Breast epithelium (tissue), 4 donors: ENCODE data around the gene LAGE3. TPM values are rescaled to one million over a fixed set of nuclear protein-coding genes. Genes with fewer than 3 reads are reported as not detected.

Experiments used
- DNase-seq, 2 donors: peaks; one replicate each; pipeline ENCODE4 v3.0.0-alpha.2; 2019; ENCODE audit warnings: low spot score in 2 of 2
- H3K27ac ChIP-seq, 2 donors: fragments of 200-600 bp; sonication (generic) in 1 of 2; one replicate each; pipeline ENCODE4 v1.5.1; 2016 to 2019; ENCODE audit warnings: mild to moderate bottlenecking in 1 of 2
- H3K27me3 ChIP-seq, 2 donors: fragments of 200-600 bp; sonication (generic) in 1 of 2; one replicate each; pipeline versions ENCODE4 v1.5.1 to v1.6.0; 2017 to 2019; ENCODE audit warnings: control low read depth in 1 of 2, mild to moderate bottlenecking in 1 of 2
- H3K36me3 ChIP-seq: fragments of 200-600 bp; one replicate; pipeline ENCODE4 v1.5.1; 2019
- H3K4me1 ChIP-seq, 2 donors: fragments of 200-600 bp; sonication (generic); one replicate each; pipeline ENCODE4 v1.5.1; 2016 to 2019; ENCODE audit warnings: control low read depth in 1 of 2
- H3K4me3 ChIP-seq, 3 donors: fragments of 200-600 bp; sonication (generic); 1 replicate in 2 of 3; 2 replicates in 1 of 3; pipeline ENCODE4 v1.5.1; 2016 to 2019; ENCODE audit warnings: mild to moderate bottlenecking in 3 of 3, moderate library complexity in 2 of 3
- H3K9me3 ChIP-seq, 2 donors: fragments of 200-600 bp; sonication (generic) in 1 of 2; one replicate each; pipeline ENCODE4 v1.5.1; 2016 to 2019; ENCODE audit warnings: control low read depth in 1 of 2
- CTCF ChIP-seq, 3 donors: fragments of 450-650 bp; IDR thresholded peaks; one replicate each; pipeline ENCODE4 v1.5.1; 2016 to 2017; ENCODE audit warnings: antibody characterized with exemption in 3 of 3, mild to moderate bottlenecking in 3 of 3, moderate library complexity in 3 of 3
- POLR2A ChIP-seq: fragments of 450-650 bp; IDR thresholded peaks from one replicate; pipeline ENCODE4 v1.6.1; 2016; ENCODE audit warnings: antibody characterized with exemption, mild to moderate bottlenecking, moderate library complexity
- POLR2AphosphoS5 ChIP-seq, 3 donors: sonication (generic); formaldehyde crosslinking; IDR thresholded peaks; one replicate each; pipeline ENCODE4 v1.6.1; 2017; ENCODE audit warnings: antibody characterized with exemption in 3 of 3
- intact Hi-C: fragments of 100-400 bp; cut with DNase I; formaldehyde crosslinking; loops from one replicate; pipeline ENCODE4 v1.15.1; 2023; ENCODE audit warnings: low total_unique reads
- total RNA-seq, 3 donors: library from RNA; depleted of rRNA; stranded (reverse); fragments of >200 nt; gene quantifications; one replicate each; pipeline ENCODE4 v1.1.0, GENCODE V29; 2016

LAGE3 gene
- total RNA-seq, 3 donors from 2014 or later = 21.1 to 38.0 (median 28.8) TPM

GRCh38 chrX:154488336-154489075 lies 9.4 kb upstream of the LAGE3 start:
- no peak for DNase-seq
- Histone ChIP-seq H3K9me3 (no peaks in the 10 kb centered on the region), H3K4me3 (no peak overlapping the region), H3K4me1 (peaks cover 0 to 7% of the 10 kb centered on the region in 2 donors), H3K27me3 (peaks cover 0 to 24% of the 10 kb centered on the region in 2 donors), H3K27ac (peak overlapping the region in 1 of 2 donors; percentile 99), H3K36me3 (no peaks in the 10 kb centered on the region)
- TF ChIP-seq CTCF (IDR thresholded peaks at IDR 0.05) (no peak), POLR2A (no peak), POLR2AphosphoS5 (IDR thresholded peaks at IDR 0.05) (no peak)
- intact Hi-C loops = no loop called here

GRCh38 chrX:154487518-154488290 lies 8.6 kb upstream of the LAGE3 start:
- H3K9me3 ChIP-seq = no peaks in the 10 kb centered on the region
- H3K36me3 ChIP-seq = no peaks in the 10 kb centered on the region
- intact Hi-C loops = no loop called here
- peak overlapping the region in 1 of 2 donors; percentile 77 for H3K27ac ChIP-seq
- no peak overlapping the region for H3K4me3 ChIP-seq
- no peak for DNase-seq
- H3K4me1 ChIP-seq = peaks cover 0 to 7% of the 10 kb centered on the region in 2 donors
- TF ChIP-seq CTCF (IDR thresholded peaks at IDR 0.05) (no peak), POLR2AphosphoS5 (IDR thresholded peaks at IDR 0.05) (no peak), POLR2A (no peak)
- H3K27me3 ChIP-seq = peaks cover 0 to 27% of the 10 kb centered on the region in 2 donors

- H3K36me3 ChIP-seq = no peaks in the 10 kb centered on the region
- intact Hi-C loops = no loop called here
- TF ChIP-seq POLR2AphosphoS5 (IDR thresholded peaks at IDR 0.05) (no peak), CTCF (IDR thresholded peaks at IDR 0.05) (no peak), POLR2A (no peak)
- peak within 1 kb of the TSS; percentile 76 to 77 for H3K27ac ChIP-seq
- peak; percentile 57 to 74 for DNase-seq
- peak within 1 kb of the TSS; percentile 51 to 75 (median 66) for H3K4me3 ChIP-seq
- peaks cover 0 to 7% of the 10 kb centered on the region in 2 donors for H3K4me1 ChIP-seq
- H3K27me3 ChIP-seq = peaks cover 0 to 36% of the 10 kb centered on the region in 2 donors
- no peaks in the 10 kb centered on the region for H3K9me3 ChIP-seq
Measured at GRCh38 chrX:154486396-154487207, 7.5 kb upstream of the LAGE3 start, which contains the start of gene UBL4A. Gene UBL4A, minus strand, starts transcription at chrX:154486615. Its CDS starts 31 bp downstream, at chrX:154486584.

- Histone ChIP-seq H3K27ac (peak overlapping the region; percentile 67 to 77), H3K9me3 (no peaks in the 10 kb centered on the region), H3K27me3 (peaks cover 0 to 36% of the 10 kb centered on the region in 2 donors), H3K36me3 (no peaks in the 10 kb centered on the region), H3K4me3 (peak overlapping the region; percentile 51 to 75 (median 66)), H3K4me1 (peaks cover 0 to 7% of the 10 kb centered on the region in 2 donors)
- DNase-seq = no peak
- intact Hi-C loops = no loop called here
- no peak for TF ChIP-seq POLR2AphosphoS5 (IDR thresholded peaks at IDR 0.05)
- no peak for TF ChIP-seq POLR2A
- TF ChIP-seq CTCF (IDR thresholded peaks at IDR 0.05) = no peak
Measured at GRCh38 chrX:154486052-154486395, 6.9 kb upstream of the LAGE3 start.
